ENCODE measurements around the gene GALNT18.
A peak's percentile ranks its signal among the peaks of the same experiment; 100 is the strongest.

The GALNT18 gene

GRCh38 chr11:11268706-11269105, 353.1 kb downstream of the GALNT18 start:
- H3K27ac Mint-ChIP-seq: no peak overlapping the region
- peaks cover 33% of the 10 kb centered on the region for H3K4me1 Mint-ChIP-seq
- H3K9me3 Mint-ChIP-seq: no peaks in the 10 kb centered on the region
- H3K4me3 Mint-ChIP-seq: no peak overlapping the region
- ATAC-seq: no peak
- H3K27me3 Mint-ChIP-seq: no peaks in the 10 kb centered on the region
- no peaks in the 10 kb centered on the region for H3K36me3 Mint-ChIP-seq

GRCh38 chr11:11268119-11268518, 353.7 kb downstream of the GALNT18 start:
- Mint-ChIP-seq H3K27ac (no peak overlapping the region), H3K4me1 (peaks cover 39% of the 10 kb centered on the region), H3K36me3 (no peaks in the 10 kb centered on the region), H3K9me3 (no peaks in the 10 kb centered on the region), H3K4me3 (no peak overlapping the region), H3K27me3 (no peaks in the 10 kb centered on the region)
- no peak for ATAC-seq

- Mint-ChIP-seq H3K27me3 (no peaks in the 10 kb centered on the region), H3K36me3 (no peaks in the 10 kb centered on the region), H3K27ac (no peak overlapping the region), H3K9me3 (peaks cover 4% of the 10 kb centered on the region), H3K4me1 (peaks cover 47% of the 10 kb centered on the region), H3K4me3 (no peak overlapping the region)
- ATAC-seq: no peak
These were observed 354.5 kb downstream of the GALNT18 start for GRCh38 chr11:11267312-11267711.

GRCh38 chr11:11265994-11266606, 355.7 kb downstream of the GALNT18 start:
- Mint-ChIP-seq H3K27ac (peak overlapping the region; percentile 18), H3K9me3 (peaks cover 4% of the 10 kb centered on the region), H3K36me3 (no peaks in the 10 kb centered on the region), H3K4me1 (peaks cover 60% of the 10 kb centered on the region), H3K4me3 (peak overlapping the region; percentile 1), H3K27me3 (no peaks in the 10 kb centered on the region)
- ATAC-seq: peak; percentile 42

GRCh38 chr11:11265320-11265719, 356.5 kb downstream of the GALNT18 start:
- no peak overlapping the region for H3K4me3 Mint-ChIP-seq
- H3K27ac Mint-ChIP-seq: no peak overlapping the region
- ATAC-seq: no peak

GRCh38 chr11:11263238-11264005, 358.4 kb downstream of the GALNT18 start:
- no peak for ATAC-seq
- Mint-ChIP-seq H3K9me3 (peaks cover 4% of the 10 kb centered on the region), H3K27ac (no peak overlapping the region), H3K4me3 (no peak overlapping the region), H3K4me1 (peaks cover 69% of the 10 kb centered on the region), H3K36me3 (no peaks in the 10 kb centered on the region), H3K27me3 (no peaks in the 10 kb centered on the region)

More at GRCh38 chr11:11265320-11265719, 356.5 kb downstream of the GALNT18 start:
- peaks cover 4% of the 10 kb centered on the region for H3K9me3 Mint-ChIP-seq
- H3K4me1 Mint-ChIP-seq: peaks cover 65% of the 10 kb centered on the region
- H3K27me3 Mint-ChIP-seq: no peaks in the 10 kb centered on the region
- no peaks in the 10 kb centered on the region for H3K36me3 Mint-ChIP-seq

- H3K4me1 Mint-ChIP-seq: peaks cover 60% of the 10 kb centered on the region
- H3K4me3 Mint-ChIP-seq: no peak overlapping the region
- peaks cover 4% of the 10 kb centered on the region for H3K9me3 Mint-ChIP-seq
- no peaks in the 10 kb centered on the region for H3K27me3 Mint-ChIP-seq
- peak overlapping the region; percentile 3 for H3K27ac Mint-ChIP-seq
- H3K36me3 Mint-ChIP-seq: no peaks in the 10 kb centered on the region
- peak; percentile 31 for ATAC-seq
These were observed 359.5 kb downstream of the GALNT18 start for GRCh38 chr11:11262171-11262920.

GRCh38 chr11:11261629-11262028, 360.2 kb downstream of the GALNT18 start:
- H3K36me3 Mint-ChIP-seq: no peaks in the 10 kb centered on the region
- peaks cover 60% of the 10 kb centered on the region for H3K4me1 Mint-ChIP-seq
- peaks cover 4% of the 10 kb centered on the region for H3K9me3 Mint-ChIP-seq
- peak overlapping the region; percentile 3 for H3K27ac Mint-ChIP-seq
- H3K27me3 Mint-ChIP-seq: no peaks in the 10 kb centered on the region
- H3K4me3 Mint-ChIP-seq: peak overlapping the region; percentile 23
- peak; percentile 71 for ATAC-seq

- peak overlapping the region; percentile 38 for H3K4me3 Mint-ChIP-seq
- no peaks in the 10 kb centered on the region for H3K36me3 Mint-ChIP-seq
- no peak for ATAC-seq
- peaks cover 4% of the 10 kb centered on the region for H3K9me3 Mint-ChIP-seq
- peak overlapping the region; percentile 3 for H3K27ac Mint-ChIP-seq
- peaks cover 53% of the 10 kb centered on the region for H3K4me1 Mint-ChIP-seq
- no peaks in the 10 kb centered on the region for H3K27me3 Mint-ChIP-seq
These were observed 360.9 kb downstream of the GALNT18 start for GRCh38 chr11:11260903-11261302.

- no peak overlapping the region for H3K4me3 Mint-ChIP-seq
- no peaks in the 10 kb centered on the region for H3K9me3 Mint-ChIP-seq
- H3K36me3 Mint-ChIP-seq: no peaks in the 10 kb centered on the region
- peaks cover 17% of the 10 kb centered on the region for H3K4me1 Mint-ChIP-seq
- no peak overlapping the region for H3K27ac Mint-ChIP-seq
- no peak for ATAC-seq
- H3K27me3 Mint-ChIP-seq: no peaks in the 10 kb centered on the region
These were observed 367.8 kb downstream of the GALNT18 start for GRCh38 chr11:11253995-11254394.

- peaks cover 17% of the 10 kb centered on the region for H3K4me1 Mint-ChIP-seq
- H3K27me3 Mint-ChIP-seq: no peaks in the 10 kb centered on the region
- peak; percentile 9 for ATAC-seq
- no peaks in the 10 kb centered on the region for H3K36me3 Mint-ChIP-seq
- no peaks in the 10 kb centered on the region for H3K9me3 Mint-ChIP-seq
- H3K4me3 Mint-ChIP-seq: no peak overlapping the region
- H3K27ac Mint-ChIP-seq: no peak overlapping the region
These were observed 368.3 kb downstream of the GALNT18 start for GRCh38 chr11:11253497-11253896.

- Mint-ChIP-seq H3K4me3 (no peak overlapping the region), H3K27me3 (no peaks in the 10 kb centered on the region), H3K27ac (no peak overlapping the region), H3K9me3 (no peaks in the 10 kb centered on the region), H3K36me3 (no peaks in the 10 kb centered on the region), H3K4me1 (peaks cover 17% of the 10 kb centered on the region)
- no peak for ATAC-seq
These were observed 369.4 kb downstream of the GALNT18 start for GRCh38 chr11:11252403-11252802.

- no peaks in the 10 kb centered on the region for H3K36me3 Mint-ChIP-seq
- H3K4me1 Mint-ChIP-seq: peaks cover 20% of the 10 kb centered on the region
- peaks cover 7% of the 10 kb centered on the region for H3K9me3 Mint-ChIP-seq
- peak; percentile 49 for ATAC-seq
- H3K27me3 Mint-ChIP-seq: no peaks in the 10 kb centered on the region
- H3K4me3 Mint-ChIP-seq: no peak overlapping the region
- no peak overlapping the region for H3K27ac Mint-ChIP-seq
These were observed 370.3 kb downstream of the GALNT18 start for GRCh38 chr11:11251394-11251970.

GRCh38 chr11:11250470-11250869, 371.3 kb downstream of the GALNT18 start:
- no peak overlapping the region for H3K27ac Mint-ChIP-seq
- no peak overlapping the region for H3K4me3 Mint-ChIP-seq
- no peak for ATAC-seq
- H3K4me1 Mint-ChIP-seq: peaks cover 24% of the 10 kb centered on the region
- H3K27me3 Mint-ChIP-seq: no peaks in the 10 kb centered on the region
- peaks cover 10% of the 10 kb centered on the region for H3K9me3 Mint-ChIP-seq
- no peaks in the 10 kb centered on the region for H3K36me3 Mint-ChIP-seq

- Mint-ChIP-seq H3K36me3 (no peaks in the 10 kb centered on the region), H3K27ac (no peak overlapping the region), H3K9me3 (peaks cover 10% of the 10 kb centered on the region), H3K4me3 (no peak overlapping the region), H3K4me1 (peaks cover 41% of the 10 kb centered on the region), H3K27me3 (no peaks in the 10 kb centered on the region)
- no peak for ATAC-seq
These were observed 374.2 kb downstream of the GALNT18 start for GRCh38 chr11:11247576-11247975.
